GM10847 (cell line): ENCODE measurements around the gene ZNF521.

Experiments used
- POLR2A ChIP-seq: IDR thresholded peaks from 2 replicates; pipeline ENCODE4 v1.6.1; 2011; ENCODE audit not compliant: insufficient read length; ENCODE audit errors: extremely low read depth

ZNF521 gene

DNA sequence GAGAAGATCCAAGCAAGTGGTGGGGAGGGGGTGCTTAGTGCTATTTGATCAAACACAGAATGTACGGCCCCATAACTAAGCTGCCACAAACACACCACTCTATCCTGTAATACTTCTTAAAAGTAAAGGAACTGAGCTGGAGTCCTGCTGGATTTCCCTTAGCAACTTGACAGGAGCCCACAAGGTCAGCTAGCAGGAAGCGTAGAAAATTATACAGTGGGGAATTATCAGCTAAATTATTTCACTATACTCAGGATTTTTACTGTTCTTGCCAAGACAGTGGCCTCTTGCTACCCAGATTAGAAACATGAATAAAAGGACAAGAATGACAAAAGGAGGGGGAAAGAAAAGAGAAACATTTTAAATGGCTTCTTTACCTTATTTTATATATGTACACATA lies 217.1 kb downstream of the ZNF521 start:
- TF ChIP-seq POLR2A: no peak

DNA sequence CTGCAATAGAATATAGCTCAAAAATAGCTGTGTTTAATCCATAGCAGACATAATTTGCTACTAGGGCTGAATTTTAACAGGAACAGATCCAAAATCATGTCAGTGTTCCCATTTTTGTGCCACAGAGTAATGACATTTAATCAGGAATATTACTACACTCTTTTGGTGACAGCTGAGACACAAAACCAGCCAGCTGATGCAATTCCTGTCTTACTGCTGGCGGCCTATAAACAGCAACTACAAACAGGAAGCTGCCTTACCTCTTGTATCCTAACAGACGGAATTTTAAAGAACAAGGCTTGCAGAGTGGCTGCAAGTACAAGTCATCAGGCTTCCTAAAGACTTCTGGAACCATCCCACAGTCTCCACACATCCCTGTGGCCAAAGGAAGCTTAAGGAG lies 218.1 kb downstream of the ZNF521 start:
- no peak for TF ChIP-seq POLR2A

DNA sequence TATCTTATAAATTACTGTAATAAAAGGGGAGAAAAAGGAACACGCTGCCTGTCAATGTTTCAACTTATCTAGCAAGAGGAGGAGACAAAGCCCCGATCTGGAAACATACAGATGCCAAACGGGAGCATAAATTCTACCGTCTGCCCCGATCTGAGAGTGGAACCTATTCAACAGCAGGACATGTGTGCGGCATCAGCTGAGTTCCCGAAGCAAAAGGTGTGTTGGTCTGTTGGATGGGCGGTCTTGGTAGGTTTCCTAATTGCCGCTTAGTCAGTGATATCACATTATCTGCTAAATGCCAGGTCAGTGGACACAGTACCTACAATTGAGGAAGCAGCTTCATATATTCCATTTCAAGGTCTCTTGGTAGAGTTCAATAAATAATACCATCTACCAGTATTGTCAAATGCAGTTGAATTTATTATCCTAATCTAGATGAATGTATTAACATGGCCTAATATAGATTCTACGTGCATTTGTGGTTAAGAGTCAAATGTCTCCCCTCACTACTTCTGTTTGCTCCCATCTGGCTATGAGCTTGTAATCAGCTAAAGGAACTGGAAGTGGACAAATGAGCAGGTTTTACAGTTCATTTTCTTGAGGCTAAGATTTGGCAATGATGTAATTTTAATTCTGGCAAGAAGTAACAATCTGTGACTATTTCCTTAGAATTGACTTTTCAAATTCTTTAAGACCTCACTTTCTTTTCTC lies 219.0 kb downstream of the ZNF521 start:
- no peak for TF ChIP-seq POLR2A

DNA sequence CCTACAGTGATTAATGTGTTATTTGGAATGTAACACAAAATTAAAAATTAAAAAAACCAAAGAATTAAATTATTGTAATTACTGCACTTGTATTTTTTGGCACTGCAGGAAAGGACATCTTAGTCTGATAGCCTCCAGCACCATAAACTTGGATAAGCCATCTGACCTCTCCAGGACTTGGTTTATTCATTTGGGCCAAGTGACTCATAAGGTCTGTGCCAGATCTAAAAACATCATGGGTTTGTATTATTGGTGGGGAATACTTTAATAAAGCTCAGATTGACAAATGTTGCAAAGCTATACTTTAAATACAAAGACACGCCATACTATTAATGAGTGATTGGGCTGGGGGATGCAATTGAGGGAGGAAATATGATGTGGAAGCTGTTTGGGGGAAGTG lies 225.2 kb downstream of the ZNF521 start:
- TF ChIP-seq POLR2A: no peak

DNA sequence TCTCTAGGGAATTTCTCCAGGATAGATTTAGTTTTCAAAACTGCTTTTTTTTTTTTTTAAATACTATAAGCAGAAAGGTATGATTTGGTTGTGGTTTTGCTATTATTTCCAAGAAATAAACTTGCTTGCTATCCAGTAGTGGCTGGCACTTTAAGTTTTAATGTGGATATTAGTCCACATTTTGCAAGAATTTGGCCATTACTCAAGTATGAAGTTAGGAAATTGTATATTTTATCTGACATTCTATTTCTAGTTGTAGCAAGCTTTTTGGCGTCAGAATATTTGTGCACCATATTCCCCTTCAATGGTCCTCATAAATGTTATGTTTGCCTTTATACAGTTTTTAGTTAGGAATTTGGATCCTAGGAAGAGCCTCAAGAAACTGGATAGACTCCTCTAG lies 226.3 kb downstream of the ZNF521 start:
- TF ChIP-seq POLR2A: no peak

DNA sequence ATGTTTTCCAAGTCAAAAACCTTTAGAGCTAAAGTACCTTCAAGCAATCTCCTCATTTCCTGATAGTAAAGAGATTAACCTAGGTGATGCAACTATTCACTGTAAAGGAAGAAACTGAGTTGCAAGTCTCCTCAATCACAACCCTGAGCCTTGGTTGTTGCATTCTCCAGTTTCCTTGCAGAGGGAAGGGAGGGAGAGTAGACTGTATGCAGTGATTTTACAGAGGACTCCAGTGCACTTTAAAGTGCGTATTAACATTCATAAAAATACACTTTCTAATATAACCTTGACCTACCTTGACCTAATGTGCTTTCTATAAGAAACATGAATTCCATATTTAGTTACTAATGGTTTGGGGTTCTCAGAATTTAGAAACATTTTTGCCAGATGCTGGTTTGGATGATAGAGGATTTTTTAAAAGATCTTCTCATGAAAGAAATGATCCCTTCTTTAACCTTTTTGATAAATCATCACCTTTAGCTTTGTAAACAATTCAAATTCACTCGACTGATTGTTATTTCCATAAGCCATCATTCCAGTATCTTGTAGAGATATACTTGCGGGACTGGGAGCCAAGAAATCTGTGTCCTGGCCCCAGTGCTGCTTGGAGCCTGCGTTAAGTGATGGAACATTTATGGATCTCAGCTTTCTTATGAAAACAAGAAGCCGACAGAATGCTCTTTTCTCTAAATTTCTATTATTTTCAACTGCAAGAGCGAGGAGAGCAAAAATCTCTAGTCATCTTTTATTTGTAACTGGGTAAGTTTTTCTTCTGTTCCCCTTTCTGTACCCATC lies 228.3 kb downstream of the ZNF521 start:
- no peak for TF ChIP-seq POLR2A

DNA sequence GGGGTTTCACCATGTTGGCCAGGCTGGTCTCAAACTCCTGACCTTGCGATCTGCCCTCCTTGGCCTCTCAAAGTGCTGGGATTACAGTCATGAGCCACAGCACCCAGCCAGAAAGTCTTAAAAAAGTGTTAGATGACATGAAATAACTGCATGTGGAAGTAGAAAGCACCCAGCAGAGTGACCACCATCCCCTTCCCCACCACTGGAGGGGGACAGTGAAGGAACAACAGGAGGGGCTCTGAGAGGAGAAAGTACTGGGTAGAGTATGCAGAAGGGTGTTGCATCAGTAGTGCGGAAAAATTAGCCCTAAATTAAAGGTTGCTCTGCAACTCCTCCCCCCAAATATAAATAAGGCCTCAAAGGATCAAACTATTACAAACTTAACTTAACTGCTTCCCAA lies 230.5 kb downstream of the ZNF521 start:
- TF ChIP-seq POLR2A: no peak

DNA sequence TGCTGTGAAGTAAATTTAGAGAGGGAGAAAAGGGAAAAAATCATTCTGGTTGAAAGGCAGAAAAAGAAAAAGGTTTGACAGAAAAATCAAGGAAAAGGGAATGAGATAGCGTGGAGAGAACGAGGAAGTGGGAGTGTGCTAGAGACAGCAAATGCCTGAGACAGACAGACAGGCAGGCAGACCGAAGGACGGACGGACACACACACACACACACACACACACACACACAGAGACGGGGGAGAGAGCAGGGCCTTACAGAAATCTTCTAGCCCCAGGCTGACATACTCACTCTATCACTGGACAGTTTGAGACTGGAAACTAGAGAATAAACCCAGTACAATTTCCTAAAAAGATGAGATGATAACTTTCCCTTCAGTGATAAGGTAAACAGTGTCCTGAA lies 238.4 kb downstream of the ZNF521 start:
- TF ChIP-seq POLR2A: no peak

DNA sequence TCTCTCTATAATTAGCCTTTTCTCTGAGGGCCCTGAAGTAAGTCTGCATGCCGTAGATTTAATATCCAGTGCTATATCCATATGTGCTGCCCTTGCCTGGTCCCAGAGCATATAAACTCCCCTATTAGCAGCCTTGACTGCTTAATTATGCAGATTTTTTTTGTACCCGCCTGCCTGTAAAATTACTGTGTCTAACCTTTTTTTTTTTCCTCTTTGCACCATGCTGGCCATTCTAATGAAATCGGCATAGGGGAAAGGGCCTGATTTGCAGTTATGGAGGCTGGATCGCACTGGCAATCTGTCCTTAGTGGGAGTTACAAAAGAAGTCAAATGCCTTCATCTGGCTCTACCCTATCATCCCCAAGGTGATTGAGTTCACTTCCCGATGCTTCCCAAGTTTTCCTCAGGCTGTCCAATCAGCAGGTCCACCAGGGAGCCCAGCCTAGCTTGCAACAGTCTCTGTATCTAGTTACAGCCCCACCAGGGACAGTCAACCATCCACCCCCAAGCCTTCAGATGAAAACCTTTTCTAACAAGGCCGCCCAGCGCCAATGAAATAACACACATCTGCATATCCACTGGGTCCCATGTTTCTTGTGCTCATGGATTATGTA lies 239.0 kb downstream of the ZNF521 start:
- TF ChIP-seq POLR2A: no peak

DNA sequence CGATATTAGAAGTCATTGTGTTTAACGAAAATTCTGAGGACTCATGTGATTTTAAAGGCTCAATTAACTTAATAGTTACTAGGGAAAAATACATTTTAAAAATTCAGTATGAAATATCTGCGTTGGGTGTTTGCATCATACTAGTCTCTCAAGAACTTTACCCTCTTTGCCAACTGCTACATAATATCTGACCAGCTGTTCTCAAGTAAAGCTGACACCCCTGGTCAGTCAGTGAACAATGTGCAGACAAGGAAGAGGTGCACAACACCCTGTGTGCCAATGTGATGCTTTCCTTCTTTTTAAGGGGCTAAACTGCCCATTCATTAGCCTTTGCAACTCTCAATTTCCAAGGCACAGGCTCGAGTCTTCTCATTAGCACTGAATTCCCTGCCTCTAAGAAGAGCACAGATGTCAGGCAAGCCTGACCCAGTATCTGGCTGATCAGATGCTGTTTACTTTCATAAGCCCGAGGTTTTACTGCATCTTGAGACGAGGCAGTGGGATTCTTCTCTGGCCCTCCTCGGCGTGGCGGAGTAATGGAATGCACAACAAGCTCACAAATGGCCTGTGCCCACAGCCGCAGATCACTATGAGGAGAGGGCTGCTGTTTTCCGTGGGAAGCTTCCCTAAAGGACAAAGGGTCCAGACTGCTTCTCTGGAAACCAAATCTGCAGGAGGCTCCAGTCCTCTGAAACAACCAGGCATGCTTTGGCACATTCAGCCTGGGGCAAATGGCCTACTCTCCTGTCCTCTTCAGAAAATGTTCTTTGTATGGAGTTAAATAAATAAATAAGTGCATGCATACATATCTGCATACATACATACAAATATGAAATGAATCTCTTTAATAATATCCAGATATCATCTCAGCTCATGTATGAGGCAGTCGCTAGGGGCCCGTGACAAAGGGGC lies 240.3 kb downstream of the ZNF521 start:
- TF ChIP-seq POLR2A: no peak

DNA sequence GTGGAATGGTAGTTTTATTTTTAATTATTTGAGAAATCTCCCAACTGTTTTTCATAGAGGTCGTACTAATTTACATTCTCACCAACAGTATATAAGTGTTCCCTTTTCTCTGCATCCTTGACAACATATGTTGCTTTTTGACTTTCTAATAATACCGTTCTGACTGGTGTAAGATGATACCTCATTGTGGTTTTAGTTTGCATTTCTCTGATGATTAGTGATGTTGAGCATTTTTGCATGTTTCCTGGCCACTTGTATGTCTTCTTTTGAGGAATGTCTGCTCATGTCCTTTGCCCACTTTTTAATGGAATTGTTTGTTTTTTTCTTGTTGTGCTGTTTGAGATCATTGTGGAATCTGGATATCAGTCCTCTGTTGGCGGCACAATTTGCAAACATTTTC lies 242.5 kb downstream of the ZNF521 start:
- TF ChIP-seq POLR2A: no peak

DNA sequence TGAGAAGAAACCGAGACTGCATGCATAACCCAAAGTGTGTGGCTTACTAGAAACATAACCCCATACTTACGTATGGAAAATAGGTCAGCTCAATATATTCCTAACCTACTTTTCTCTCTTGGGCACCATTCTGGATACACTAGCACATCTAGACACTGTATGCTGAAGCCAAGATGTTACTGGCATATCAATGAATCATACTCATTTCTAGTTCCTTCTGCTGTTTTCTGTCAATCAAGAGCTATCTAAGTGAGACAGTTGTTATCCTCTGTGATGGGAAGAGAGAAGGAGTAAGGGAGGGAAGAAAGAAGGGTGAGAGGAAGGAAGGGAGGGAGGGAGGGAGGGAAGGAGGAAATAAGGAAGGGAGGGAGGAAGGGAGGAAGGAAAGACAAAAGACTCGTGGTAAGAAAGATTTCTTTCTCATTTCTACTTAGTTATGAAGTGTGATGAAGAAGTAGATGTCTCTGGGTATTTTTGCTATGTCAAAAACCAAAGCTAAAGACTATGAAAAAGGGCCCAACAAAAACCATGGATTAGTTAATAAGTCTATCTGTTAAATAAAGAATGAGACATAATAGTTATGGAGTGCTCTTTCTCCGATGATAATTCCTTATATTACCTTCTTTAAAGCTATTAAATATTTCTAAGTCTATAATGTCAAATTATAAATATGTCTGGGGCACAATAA lies 248.4 kb downstream of the ZNF521 start:
- TF ChIP-seq POLR2A: no peak

DNA sequence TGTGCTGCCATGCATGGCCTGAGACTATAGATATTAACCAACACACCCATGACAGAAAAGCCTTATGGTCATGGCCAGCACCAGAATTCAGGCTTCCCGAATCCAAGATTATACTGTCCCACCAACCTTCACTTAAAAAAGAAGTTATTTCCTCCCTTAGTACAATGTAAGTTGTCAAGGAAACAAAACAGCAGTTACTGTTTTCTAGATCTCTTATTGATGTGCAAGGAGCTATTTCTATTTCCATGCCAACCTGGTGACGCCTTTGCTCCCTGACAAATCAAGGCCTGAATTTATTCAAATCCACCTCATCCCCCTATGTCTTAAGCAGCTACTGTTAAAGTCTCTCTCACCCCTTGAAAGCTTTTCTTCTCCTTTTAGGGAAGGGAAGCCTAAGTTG lies 249.3 kb downstream of the ZNF521 start:
- no peak for TF ChIP-seq POLR2A

DNA sequence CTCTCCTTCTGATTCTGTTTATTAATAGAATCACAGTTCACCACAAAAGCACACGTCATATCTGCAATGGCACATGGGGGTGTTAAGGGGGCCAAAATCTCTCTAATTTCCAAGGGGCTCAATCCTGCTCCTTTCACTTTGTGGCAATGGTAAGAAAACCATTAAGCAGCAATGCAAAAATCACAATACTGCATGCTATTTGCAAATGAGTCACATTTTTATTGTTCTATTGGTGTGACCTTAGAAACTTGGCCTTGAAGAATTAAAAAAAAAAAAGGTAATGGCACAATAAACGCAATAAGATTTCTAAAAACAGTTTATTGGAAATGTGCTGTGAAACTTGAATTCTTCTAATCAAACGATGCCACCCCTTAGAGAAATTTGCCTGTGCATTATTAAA lies 251.5 kb downstream of the ZNF521 start:
- TF ChIP-seq POLR2A: no peak

DNA sequence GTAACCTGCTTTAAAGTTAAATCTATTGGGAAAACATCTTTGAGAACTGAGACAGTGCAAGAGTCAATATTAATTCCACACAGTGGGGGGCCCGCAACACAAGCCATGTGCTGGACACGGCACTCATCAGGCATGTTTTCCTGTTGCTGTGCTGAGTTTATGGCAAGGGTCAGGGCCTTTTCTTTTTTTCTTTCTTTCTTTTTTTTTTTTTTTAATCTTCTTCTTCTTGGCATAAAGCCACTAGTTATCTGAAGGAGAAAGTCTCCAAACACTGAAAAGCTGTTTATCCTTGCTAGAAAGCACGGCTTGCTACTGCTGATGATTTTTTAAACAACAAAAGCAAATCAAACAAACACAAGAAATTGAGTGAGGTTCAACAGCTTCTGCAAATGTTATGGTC lies 252.1 kb downstream of the ZNF521 start:
- no peak for TF ChIP-seq POLR2A
